Stimulated activated CD8-positive, alpha-beta memory T cell treated with anti-CD3 and anti-CD28 coated beads, Interleukin-12 subunit alpha, Interleukin-12 subunit beta, amount 100 ng/mL, for 4 hours (primary cell): ENCODE results near the gene TMEM147.

Source experiments
- DNase-seq: peaks from one replicate; pipeline ENCODE4 v3.0.0-alpha.2; 2020; ENCODE audit warnings: low read depth

Gene TMEM147

DNA sequence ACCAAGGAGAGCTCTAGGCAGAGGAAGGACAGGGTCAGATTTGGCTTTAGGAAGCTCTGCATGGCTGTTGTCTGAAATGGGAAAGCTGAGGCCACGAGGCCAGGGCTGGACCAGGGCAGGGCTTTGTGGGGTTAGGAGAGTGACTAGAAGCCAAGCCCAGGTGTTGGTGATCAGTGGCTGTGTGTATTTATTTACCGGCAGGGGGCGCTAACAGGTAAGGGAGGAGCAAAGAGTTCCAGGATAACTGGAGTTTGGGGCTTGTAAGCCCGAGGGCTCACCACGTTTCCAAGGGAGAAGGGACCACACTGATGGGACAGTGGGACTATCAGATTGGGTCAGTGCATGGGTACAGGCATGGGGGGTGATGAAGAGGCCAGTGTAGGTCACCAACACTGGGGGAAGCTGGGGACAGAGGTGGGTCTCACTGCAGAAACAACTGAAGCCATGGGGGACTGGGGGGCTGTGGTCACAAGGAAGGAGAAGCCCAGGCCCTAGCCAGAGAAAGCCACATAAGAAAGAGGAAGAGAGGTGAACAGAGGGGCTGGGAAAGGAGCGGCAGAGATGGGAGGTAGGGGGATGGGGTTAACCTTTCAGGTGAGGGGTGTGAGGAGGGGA is 3.9 kb downstream of the TMEM147 start:
- DNase-seq: no peak

DNA sequence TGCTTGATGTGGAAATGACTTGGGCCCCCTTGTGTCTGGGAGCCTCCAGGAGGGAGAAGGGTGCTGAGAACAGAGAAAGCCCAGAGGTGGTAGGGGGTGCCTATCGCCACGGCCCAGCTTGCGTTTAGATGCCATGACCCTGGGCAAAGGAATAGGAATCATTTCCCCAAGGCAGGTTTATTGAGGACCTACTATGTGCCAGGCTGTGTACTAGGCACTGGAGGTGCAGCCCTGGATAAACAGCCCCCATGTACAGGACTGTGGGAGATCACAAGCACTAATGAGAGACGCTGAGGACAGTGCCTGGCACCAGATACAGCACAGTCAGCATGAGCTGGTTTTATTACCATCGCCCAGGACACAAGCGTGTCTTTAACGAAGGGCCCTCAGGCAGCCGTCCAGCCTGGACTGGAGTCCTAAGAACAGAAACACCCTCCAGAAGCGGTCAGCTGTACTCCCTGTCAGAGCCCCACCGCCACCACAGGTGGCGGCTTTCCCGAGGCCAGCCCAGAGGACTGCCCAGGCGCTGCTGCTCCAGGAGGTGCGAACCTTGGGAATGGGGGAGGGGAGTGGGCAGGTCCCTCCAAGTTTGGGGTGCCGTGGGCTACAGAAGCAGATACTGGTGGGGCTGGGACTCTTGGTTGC is 4.6 kb downstream of the TMEM147 start:
- DNase-seq: no peak

DNA sequence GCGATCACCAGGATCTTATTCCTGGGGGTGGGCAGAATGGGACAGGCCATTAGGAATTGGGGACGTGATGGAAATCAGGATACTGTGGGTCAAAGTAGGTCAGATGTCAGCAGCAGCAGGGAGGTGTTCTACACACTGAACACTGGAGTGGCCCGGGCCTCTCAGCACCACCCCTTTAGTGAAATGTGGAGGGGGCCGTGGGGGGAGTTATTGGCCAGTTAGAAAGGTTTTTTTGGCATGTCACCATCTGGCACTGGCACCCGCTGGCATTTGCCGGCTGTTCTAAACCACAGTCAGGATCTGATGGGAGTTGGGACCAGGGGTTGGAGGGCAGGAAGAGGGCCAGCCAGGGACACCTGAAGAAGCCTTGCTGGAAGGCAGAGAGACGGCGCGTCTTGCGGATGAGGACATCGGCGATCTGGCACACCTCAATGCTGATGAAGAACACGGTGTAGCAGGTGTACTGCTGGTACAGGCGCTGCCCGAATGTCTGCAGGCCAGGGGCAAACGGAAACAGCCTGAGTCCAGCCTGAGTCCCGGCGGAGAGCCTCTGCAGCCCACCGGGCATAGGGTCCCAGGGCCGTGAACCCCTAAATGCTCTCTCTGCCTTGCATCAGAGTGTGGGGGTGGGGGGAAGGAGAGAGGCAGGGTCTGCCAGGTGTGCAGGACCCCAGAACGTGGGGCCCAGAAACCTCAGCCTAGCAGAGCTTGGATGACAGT is 5.8 kb downstream of the TMEM147 start:
- no peak for DNase-seq

DNA sequence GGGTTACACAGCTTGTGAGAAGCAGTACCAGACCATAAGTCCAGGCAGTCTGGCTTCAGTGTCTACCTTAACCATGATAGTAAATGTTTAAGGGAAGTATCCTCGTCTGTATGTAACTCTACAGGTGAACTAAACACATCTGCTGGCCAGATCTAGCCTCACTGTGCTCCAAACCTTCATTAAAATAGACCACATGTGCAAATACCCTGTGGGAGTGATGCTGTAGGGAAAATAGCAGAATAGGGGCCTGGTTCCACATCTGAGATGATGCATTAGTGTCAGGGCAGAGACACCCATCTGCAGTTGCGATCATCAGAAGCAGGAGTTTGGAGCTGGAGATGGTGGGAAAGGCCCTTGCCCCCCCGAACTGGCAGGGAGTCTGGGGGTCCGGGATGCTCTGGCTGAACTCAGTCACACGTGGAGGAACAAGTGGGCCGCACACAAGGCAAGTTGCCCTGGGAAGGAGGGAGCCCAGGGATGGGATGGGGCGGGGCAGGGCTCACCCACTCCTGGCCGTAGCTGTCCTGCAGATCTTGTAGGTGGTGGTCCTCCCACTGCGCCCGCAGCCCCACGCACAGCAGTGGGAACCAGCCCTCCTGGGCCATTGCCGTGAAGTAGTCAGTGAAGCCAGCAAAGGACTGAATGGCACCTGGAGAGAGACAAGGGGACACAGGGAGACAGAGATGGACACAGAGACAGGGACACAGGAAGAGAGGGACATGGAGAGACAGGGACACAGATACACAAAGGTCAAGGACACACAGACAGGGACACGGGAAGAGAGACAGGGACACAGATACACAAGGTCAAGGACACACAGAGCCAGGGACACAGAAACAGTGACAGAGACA is 7.3 kb downstream of the TMEM147 start:
- DNase-seq: no peak

DNA sequence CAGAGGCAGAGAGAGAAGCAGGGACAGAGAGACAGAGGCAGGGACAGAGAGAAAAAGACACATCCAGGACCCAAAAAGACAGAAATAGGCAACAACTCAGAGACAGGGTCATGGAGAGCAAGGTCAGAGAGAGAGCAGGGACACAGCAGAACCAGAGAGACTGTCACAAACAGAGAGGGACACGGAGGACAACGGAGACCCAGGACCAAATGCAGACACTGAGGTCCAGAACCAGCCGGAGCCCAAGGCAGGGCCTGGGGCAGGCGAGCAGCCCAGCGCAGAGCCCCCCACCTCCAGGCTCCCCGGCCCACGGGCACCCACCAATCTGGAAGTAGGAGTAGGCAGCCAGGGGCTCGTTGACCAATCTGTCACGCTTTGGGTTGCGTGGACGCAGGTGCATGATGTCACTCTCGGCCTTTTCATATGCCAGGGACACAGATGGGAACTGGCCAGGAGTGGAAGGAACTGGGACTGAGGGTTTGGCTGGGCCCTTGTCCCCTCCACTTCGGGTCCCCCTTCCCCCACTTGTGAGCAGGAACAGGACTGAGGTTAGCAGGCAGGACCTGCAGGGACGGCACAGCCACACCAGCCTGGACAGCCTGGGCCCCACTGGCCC is 8.1 kb downstream of the TMEM147 start:
- DNase-seq: no peak

DNA sequence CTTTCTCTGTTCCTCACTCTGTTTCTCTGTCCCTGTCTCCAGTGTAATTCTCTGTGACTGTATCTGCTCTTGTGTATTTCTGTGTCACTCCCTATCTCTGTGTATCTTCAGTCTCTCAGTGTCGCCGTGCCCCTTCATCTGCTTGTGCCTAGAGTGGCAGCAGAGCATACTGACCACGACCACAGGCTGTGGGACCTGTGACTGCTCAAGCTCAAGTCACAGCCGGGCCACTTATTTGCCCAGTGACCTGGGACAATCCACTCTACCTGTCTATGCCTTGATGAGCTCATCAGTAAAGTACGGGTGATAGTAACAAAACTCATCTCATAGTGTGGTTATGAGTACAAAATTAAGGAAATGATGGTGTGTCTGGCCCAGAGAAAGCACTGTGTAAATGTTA is 8.7 kb downstream of the TMEM147 start:
- no peak for DNase-seq

DNA sequence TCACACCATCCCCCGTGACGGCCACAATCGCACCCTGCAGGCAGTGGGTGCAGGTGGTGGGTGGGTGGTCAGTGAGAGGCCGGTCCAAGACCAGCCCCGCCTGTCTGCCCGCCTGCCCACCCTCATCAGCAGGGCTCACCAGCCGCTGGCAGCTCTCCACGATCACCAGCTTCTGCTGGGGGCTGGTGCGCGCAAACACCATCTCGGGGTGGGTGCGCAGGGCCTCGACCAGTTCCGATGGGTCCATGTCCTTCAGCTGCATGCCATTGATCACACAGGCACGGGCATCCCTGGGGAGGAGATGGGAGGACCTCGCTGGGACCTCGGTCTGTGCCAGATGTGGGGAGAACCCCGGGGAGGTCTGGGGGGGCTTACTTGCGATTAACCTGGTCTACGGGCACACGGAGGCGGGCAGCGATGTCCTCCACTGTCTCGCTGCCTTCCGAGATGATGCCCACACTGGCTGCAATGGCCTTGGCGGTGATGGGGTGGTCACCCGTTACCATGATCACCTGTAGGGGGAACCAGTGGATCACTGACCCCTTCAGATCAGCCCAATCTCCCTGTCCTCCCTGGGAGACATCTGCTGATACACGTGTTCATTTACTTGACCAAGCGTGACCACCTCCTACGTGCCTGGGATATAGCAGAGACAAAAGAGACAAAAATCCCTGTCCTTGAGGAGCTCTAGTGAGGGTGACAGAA is 10.0 kb downstream of the TMEM147 start:
- no peak for DNase-seq

DNA sequence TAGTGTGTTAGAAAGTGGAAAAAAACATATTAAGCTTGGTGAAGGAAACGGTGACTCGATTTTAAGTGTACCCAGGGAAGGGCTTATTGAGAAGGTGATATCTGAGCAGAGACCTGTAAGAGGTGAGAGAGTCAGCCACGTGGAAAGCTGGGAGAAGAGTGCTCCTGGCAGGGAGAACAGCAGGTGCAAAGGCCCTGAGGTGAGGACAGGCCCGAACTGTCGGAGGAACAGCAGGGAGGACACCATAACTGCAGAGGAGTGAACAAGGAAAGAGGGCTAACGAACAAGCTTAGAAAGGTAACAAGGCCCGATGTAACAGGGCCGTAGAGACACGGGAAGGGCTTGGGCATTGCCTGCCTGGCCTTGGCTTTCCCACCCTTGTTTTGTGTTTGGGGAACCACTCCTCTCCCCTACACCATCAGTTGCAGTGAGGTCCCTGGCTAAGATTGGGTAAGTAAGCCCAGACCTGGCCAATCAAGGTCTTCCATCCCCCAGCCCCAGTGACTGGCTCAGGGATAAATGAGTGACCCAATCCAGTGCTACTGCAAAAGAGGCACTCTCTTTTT is 10.7 kb downstream of the TMEM147 start:
- DNase-seq: no peak

DNA sequence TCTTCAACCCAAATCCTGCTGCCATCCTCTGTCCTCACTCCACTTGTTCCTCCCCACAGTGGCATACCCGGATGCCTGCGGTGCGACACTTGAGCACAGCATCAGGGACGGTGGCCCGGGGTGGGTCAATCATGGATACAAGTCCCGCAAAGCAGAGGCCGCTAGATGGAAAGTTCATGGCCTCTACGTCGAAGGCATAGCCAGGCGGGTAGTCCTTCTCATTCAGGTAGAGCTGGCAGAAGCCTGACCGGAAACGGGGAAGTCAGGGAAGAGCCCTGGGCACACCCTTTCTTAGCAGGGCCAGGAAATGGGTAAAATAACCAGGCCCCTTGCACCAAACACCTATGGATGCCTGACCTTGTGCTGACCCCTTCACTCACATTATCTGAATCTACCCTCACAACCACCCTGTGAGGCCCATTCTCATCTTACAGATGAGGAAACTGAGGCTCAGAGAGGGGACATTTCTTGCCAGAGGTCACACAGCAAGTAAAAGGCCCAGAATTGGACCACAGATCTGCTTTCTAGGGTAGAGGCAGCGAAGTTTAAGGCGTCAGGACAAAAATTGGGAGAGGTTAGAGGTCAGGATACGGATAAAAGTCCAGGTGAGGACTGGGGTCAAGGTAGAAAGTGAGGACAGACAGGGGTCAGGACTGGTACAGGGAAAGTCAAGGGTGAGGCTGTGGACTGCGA is 11.6 kb downstream of the TMEM147 start:
- DNase-seq: no peak

DNA sequence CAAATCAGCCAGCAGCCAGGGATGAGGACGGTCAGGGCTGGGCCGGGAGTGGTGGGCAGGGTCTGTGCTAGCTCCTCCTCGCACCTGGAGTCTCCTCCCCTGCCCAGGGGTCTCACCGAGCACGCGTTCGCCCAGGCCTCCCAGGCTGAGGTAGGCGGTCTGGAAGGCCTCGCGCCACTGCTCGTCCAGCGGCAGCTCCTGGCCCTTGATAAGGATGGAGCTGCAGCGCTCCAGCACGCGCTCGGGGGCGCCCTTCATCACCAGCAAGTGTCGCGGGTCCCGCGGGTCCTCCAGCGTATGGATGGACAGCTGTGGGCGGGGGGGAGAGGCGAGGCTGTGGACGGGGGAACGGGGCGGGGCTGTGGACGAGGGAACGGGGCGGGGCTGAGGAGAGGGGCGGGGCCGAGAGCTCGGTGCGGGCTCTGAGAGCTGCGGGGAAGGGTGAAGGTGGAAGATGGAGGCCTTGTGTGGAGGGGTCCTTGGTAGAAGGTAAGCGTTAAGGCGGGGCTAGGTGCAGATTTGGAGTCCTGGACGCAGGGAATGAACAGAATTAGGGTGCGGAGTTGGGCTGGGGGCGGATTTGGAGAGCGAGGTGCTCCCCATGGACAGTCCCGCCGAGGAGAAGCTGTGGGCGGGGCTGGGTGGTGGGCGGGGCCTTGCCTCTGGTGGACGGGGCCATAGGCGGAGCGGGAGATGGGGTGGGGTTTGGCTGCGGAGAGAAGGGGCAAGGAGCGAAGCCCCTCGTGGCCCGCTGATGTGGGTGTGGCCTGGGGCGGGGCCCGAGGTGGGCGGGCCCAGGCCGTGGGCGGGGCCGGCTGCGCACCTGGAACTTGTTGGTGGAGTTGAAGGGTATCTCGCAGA is 12.3 kb downstream of the TMEM147 start:
- DNase-seq: peak; percentile 15

DNA sequence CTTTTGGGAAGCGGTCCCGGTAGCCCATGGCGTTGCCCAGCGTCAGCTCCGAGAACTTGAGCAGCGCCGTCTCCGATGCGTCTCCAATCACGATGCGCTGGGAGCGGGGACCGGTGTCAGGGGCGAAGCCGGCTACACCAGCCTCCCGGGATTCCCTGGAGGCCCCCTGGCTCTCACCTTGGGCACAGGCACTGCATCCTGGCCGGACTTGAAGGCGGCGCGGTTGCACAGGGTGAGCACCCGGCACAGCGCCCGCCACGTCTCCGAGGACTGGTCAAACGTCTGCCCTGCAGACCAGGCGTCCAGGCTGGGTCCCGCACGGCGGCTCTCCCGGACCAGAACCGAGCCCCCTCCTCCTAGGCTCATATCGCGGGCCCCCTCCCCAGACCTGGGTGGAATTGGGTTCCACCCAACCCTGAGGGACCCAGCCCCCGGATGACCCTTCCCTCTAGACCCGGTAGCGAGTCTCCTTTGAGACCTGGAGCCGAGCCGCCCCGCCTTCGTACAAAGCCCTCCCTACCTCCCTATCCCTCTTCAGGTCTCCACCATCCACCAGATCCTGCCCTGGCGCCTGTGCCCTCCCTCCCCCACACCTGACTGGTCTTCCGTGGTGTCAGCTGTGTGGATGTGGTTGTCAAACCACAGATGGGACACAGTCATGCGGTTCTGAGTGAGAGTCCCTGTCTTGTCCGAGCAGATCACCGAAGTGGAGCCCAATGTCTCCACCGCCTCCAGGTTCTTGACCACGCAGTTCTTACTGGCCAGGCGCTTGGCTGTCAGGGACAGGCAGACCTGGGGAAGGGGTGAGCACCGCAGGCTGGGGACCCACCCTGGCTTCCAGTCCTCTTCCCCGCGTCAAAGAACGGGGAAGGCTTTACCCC is 13.2 kb downstream of the TMEM147 start:
- no peak for DNase-seq

DNA sequence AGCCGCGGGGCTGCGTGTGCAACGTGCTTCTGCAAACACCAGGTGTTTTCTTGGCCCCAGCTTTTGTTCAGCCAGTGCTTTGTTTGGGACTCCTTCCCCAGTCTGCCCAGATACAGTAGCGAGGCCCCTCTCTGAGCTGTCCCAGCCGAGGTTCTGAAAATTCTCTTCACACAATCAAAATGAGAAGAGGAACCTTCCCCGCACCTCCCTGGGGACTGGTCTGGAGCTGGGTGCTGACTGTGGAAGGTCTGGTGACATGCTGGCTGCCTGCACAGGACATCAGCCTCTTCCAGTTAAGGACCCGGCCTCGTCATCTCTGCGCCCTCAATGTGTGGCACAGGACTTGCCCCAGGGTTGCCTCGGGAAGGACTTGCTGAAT is 13.8 kb downstream of the TMEM147 start:
- DNase-seq: no peak

DNA sequence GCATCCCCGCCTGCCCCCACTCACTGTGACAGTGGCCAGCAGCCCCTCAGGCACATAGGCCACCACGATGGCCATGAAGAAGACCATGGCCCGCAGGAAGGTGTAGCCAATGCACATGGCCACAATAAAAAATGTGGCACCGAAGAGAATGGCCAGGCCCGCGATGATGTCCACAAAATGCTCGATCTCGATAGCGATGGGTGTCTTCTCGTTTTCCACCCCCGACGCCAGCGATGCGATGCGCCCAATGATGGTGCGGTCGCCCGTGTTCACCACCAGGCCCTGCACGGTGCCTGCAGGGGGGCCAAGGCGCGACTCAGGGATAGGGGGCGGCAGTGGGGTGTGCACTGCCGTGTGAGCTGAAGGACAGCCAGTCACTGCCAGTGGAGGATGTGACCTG is 14.4 kb downstream of the TMEM147 start:
- no peak for DNase-seq

DNA sequence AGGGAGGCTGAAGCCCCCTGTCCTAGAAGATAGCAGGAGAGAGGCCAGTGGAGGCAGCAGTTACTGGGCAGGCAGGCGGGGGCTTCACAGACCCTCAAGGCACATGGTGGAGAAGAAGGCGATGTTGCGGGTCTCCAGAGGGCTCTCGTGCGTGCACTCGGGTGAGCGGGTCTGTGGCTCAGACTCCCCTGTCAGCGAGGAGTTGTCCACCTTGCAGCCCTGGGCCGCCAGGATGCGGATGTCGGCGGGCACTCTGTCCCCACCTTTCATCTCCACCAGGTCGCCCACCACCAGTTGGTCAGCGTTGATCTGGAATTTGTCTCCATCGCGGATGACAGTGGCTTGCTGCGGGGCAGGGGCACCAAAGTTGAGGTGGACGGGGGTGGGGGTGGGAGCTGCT is 14.8 kb downstream of the TMEM147 start:
- DNase-seq: no peak

DNA sequence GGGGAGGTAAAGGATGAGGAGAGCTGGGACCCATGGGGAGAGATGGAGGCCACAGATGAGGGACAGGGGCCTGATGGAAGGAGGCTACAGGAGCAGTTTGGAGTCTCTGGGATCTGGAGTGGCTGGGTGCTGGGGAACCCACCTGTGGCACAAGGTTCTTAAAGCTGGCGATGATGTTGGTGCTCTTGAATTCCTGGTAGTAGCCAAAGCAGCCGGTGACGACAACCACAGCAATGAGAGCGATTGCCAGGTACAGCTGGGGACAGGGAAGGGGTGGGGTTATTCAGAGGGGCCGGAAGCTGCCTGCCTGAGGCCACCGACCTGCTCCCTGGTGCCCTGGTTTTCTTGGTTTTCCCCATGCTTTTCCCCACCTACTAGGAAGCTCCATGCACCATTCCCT is 15.3 kb downstream of the TMEM147 start:
- no peak for DNase-seq

DNA sequence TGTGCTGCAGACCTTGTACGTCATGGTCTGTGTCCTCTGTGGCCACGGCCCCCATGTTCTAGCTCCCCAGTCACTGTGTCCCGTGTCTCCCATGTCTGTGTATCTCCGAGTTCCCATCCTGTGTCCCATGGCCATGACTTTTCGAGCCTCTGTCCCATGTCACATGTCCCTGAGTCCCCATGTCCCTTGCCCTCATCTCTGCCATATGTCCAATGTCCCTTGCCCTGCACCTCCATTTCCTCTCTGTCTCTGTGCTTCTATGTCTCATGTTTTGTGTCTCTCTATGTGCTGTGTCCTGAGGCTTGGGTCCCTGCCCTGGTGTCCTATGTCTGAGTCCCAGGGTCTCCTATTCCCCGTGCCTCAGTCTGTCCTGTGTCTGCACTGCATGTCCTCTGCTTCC is 16.0 kb downstream of the TMEM147 start:
- DNase-seq: no peak

DNA sequence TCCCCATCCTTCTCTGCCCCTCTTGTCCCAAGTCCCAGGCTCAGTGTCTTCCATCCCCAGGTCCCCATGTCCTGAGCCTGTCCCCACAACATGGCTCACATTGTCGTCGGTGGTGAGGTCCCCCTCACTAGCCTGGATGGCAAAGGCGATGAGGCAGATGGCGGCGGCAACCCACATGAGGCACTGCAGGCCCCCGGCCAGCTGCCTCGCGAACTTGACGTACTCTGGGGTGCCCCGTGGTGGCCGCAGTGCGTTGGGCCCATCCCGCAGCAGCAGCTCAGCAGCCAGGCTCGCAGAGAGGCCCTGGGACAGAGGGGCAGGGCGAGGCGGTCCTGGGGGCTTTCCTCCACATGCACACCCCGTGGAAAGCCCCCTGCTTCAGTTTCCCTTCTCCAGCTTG is 16.9 kb downstream of the TMEM147 start:
- no peak for DNase-seq

DNA sequence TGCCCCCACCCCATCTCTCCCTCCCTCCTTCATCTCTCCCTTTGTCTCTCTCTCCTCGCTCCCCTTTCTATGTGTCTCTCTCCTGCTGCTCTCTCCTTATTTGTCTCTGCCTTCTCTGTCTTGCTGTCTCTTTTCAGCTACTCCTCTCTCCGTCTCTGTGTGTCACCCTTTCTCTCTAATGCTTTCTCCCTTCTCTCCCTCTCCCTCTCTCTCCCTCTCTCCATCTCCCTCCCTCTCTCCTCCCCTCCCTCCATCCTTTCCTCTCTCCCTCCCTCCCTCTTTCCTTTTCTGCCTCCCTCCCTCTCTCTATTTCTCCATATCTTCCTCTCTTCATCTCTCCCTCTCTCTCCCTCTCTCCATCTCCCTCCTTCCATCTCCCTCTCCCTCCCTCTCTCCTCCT is 17.4 kb downstream of the TMEM147 start:
- no peak for DNase-seq
